Middle frontal gyrus (tissue), 1 donor: ENCODE results near the gene CNBD2.
"Not testable (repeated sequence)": the region's sequence is repeated elsewhere in the genome, so short reads cannot be mapped to it uniquely, and the experiment has no call there.

Source experiments
- DNase-seq: peaks from one replicate; pipeline ENCODE4 v3.0.0-alpha.2; 2015; ENCODE audit warnings: low spot score; ENCODE audit errors: extremely low spot score

CNBD2 gene

DNA sequence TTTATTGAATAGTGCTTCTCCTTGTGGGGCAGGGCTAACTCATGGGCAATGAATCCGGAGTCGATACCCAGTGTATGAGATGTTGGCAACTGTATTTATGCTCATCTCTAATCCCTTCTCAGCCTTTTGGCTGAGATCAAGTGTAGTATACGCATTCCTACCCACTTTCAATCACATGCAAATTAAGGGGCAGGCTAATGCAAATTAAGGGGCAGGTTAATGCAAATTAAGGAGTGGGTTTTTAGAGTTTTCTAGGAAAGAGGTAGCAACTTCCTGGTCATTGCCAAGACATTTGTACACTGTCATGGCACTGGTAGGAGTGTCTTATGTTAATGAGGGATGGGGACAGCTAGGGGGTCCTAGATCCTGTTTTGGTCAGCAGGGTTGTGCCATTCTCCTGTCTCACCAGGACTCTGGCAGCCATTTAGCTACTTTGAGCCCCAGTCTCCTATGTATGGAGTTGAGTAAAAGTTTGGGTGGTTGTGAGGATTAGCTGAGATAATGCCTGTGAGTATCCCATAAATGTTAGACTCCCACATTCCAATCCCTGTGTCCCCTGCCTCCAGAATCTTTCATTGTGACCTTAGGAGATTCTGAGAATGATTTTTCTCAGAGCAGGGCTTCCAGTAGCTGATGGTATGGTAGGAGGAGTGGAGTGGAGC, at the start of gene CNBD2:
Gene CNBD2, plus strand, starts transcription at position 612 of the 662 bp plus-strand sequence. CDS start 173 bp downstream, outside the sequence.
- no peak for DNase-seq

DNA sequence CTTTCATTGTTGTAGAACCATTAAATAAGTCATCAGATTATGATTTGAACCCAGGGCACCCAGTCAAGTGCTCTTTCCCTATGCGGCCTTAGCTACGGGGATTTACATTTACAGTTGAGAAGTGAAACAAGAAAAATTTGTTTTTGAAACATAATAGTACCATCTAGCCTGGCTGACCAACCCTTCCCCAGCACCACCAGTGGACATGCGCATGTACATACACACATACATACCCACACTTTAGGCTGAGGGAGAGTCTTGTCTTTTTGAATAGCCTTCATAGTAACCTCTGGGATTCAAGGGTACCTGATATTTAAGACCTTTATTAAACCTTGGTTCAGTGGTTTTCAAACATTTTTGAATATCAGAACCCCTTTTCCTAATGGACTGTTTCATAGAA, 47.9 kb upstream of the CNBD2 start:
- no peak for DNase-seq

DNA sequence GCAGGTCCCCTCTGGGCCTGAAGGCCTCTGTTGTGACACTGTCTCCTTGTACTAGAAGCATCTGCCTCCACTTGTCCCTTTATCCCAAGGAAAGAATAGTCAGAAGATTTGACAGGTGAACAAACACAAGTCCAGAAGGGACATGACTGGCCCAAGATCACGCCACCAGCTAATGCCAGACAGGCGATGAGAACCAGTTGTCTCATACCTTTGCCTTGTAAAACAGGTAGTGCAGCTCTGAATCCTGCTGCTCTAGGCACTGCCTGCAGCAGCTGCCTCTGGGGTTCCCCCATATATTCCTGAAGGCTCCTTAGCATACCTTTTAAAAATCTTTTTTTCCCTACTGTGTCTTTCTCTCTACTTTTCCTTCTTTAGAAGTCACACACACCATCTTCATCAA, 39.1 kb upstream of the CNBD2 start:
- DNase-seq = no peak

DNA sequence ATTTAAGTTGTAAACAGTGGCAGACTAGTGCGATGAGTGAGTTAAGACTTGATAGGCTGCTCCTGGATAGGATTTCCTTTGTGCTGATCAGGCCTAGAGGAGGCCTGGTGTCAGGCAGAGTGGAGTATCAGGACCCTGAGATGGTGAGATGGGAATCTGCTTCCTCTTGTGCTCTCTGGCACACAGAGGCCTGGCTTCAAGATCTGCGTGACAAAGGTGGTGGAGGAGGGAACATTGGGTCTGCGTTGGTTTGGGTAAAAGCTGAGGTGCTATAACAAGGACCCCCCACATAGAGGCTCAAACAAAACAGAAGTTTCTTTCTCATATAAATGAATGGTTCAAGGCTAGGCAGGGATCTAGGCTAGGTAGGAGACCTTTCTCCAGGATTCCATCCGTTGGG, 34.3 kb upstream of the CNBD2 start:
- no peak for DNase-seq

DNA sequence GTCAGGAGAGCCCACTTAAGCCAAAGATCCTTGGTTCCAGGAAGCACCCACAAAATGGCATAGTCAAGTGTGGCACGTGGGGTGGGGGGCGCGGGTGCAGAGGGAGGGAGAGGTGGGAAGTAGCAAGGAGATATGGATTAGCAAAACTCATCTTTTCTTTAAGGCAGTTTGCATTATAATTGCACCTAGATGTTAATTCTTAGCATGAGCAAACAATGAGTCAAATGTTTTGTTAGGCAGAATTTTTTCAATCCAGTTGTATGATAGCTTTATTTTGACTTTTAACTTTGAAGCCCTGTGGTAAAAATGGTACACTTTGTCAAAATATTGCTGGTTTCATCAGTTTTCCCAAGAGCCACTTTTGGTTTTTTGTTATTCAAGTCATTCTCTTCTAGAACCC, 29.1 kb upstream of the CNBD2 start:
- DNase-seq = no peak

DNA sequence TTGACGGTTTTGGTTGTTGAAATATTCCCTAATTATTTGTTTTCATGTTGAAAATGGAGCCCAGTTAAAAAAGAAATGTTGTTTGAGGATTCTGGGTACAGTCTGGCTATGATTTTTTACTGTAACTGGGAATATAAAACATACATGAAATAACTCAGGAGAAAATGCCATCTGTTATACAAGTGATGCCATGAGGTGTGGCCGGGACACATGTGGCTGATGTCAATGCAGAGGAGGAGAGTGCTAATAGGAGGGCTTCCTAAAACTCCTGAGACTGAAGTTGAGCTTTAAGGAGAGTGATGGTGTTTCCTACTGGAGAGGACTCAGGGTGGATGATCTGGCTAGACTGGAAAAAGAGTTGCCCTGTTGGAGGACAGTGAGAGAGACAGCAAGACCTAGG, 26.8 kb upstream of the CNBD2 start:
- DNase-seq = no peak

DNA sequence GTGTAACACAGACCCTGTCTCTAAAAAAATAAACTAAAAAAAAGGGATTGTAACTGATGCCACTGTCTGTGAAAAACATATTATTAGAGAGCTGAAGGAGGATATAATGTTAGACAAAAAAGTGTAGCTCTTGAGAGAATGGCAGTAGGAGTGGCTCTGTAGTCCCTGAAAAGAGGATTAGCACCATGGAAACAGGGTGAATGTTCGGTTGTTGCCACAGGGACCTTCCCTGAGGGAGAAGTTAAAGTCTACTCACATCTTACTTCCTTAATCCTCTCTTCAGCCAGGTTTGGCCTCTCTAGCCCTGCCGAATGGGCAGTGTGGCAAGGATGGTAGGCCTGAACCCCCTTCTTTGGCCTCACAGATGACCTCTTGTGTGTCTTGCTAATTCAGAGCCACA, 26.1 kb upstream of the CNBD2 start:
- DNase-seq = no peak

DNA sequence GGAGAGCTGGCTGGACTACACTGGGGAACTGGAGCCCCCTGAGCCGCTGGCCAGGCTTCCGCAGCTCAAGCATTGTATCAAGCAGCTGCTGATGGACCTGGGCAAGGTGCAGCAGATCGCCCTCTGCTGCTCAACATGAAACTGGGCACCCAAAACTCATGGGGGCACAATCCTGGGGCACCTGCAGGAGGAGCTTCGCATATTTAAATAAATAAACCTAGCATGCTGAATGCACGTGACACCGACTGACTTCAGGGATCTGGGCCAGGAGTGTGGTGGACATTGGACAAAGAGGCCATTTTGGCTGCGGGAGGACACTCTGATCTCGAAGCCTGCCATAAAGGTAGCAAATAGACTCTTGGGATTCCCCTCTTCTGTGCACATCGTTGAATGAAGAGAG, 20.9 kb upstream of the CNBD2 start:
- DNase-seq = no peak

DNA sequence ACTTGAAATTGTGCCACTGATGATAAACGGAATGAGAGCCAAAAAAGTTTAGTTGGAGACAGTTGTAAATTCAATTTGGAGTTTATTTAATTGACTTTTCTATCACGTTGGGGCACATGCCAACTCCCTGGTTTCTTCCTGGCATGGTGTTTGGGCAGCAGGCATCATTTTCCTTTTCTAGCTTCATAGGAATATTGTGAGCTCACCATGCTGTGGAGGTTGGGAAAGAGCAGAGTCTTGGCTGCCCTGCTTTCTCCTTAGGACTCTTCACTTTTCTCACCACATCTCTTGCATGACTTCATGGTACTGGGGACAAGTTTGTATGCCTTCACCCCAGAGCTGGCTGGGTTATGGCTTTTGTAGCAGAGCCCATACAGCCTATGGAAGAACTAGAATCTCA, 20.5 kb upstream of the CNBD2 start:
- DNase-seq = no peak

DNA sequence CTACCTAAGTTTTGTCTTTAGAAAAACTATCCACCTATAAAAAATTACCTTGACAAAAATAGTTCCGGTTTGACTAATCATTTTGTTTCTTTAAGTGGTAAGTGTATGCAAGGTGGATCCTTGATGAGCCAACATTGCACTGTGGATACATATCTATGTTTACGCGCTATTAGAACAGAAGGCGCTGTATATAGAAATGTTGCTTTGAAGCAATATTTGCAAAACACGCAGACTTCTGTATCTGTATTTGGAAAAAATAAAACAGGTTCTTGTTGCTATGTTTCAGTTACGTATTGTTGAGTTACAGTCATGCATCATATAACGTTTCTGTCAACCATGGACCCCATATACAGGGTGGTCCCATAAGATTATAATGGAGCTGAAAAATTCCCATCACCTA, 18.3 kb upstream of the CNBD2 start:
- DNase-seq = no peak

DNA sequence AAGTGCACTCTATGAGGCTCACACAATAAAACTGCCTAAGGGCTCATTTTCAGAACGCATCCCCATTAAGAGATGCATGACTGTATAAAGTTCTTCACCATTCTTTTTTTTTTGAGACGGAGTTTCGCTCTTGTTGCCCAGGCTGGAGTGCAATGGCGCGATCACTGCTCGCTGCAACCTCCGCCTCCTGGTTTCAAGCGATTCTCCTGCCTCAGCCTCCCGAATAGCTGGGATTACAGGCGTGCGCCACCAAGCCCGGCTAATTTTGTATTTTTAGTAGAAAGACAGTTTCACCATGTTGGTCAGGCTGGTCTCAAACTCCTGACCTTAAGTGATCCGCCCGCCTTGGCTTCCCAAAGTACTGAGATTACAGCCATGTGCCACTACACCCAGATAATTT, 16.3 kb upstream of the CNBD2 start:
- DNase-seq = not testable (repeated sequence)

DNA sequence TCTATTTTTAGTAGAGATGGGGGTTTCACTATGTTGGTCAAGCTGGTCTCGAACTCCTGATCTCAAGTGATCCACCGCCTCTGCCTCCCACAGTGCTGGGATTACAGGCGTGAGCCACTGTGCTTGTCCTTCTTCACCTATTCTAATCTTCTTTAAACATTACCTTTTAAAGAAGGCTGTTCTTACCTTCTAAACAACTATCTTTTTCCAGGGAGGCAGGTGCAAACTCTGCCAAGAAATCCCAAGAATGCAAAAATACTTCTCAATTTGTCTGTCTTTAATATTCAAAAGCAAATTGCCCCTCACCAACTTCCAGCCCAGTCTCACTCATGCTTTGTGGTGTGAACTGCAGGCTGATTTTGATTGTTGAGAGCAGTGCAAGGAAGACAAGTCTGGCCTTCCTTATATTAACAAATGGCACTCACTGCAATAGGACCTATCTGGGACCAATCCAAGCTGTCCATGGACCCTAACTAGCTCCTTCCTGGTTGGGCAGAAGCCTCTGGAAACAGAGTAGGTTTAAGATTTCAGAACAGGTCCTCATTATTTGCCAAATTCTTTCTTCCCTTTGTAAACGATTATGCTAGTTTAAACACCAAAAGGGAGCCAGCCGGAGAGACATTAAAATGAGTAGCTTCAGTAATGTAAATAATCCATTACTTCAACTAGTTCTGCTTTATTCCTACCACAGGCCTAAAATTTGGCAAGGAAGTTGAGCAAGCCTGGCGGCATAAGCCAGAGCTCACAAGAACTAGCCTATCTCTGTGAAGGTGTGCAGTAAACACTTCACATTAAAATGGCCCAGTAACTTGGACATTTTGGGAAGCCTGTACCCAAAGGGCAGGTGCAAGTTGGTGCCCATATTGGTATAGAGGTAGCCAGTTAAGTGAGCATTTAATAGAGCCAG, 15.7 kb upstream of the CNBD2 start:
- no peak for DNase-seq

DNA sequence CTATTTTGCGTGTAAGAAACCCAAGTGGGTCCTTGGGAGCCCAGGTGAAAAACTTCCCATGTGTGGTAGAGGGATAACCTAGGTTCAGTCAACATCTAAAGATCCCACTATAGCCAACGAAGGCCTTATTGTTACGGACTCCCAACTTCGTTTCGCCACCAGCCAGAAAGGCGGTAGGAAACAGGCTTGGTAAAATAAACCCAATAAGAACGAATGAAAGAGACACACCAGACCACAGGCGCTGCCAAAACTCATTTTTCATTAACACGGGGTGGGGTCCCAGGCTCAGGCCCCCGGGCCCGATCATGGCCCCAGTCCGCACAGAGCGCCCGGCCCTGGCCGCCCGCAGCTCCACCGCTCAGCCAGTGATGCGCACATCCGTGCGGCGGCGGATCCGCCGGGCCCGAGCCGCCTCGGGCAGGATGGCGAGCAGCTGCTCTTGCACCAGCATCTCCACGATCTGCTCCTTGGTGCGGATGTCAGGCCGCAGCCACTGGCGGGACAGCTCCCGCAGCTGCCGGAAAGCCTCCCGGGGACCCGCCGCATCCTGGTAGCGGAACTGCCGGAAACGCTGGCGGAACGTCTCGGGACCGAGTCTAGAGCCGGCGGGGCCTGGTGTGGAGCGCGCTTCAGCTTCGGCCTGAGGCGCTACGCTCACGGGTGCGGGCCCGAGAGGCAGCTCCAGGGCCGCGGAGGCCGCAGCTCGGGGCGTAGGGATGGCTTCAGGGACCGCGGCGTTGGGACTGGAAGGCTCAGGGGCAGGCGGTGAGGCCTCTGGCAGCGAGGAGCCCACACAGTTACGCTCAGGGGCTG, 14.8 kb upstream of the CNBD2 start:
- DNase-seq = no peak

DNA sequence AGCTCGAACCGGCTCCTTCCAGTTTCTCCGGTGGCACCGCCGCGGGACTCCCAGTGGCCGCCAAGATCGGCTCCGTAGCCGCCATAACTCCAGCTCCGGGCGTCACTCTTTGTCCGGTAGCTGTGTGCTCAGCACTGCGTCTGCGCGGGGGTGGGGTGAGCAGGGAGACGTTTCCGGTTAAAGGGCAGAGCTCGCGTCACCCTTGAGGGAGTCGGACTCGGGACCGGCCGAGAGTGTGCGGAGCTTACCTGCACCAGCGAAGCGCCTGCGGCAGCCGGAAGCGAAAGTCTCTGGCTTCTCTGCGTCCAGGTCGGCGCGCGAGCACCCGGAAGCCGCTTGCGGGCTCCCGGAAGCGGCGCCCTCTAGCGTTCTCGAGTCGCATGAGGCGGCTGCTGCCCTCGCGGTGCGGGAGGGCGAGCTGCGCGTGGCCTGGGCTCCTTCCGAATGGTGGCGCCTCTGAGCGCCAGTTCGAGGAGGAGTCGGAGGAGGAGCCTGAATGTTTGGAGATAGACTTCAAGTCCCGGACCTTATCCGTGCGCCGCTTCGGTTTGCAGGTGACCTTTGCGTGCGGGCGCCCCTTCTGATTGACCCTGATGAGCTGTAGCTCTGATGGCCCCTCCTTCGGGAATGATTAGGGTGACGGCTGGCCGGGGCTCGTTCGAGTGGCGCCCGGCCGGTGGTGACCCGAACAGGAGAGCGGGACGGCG, 14.0 kb upstream of the CNBD2 start, which contains the start of gene SCAND1:
Gene SCAND1, minus strand, starts transcription at position 303 of the 707 bp plus-strand sequence. Its CDS starts 218 bp downstream, at position 85.
- peak; percentile 94 for DNase-seq

DNA sequence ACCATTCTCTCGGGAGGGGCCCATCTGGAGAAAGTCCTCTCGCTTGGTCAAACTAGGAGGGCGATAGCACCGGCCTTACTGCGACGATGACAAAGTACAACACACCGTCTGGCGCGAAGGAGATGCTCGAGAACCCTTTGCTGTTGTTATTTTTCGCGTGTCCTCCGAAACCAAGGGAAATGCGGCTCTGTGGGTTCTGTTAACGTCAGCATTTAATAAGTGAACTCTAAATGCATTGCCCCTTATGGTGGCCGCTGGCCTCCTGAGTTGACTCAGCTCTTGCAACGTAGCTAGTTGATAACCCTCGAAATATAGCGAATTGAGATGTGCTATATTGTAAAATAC, 13.5 kb upstream of the CNBD2 start:
- peak; percentile 13 for DNase-seq

DNA sequence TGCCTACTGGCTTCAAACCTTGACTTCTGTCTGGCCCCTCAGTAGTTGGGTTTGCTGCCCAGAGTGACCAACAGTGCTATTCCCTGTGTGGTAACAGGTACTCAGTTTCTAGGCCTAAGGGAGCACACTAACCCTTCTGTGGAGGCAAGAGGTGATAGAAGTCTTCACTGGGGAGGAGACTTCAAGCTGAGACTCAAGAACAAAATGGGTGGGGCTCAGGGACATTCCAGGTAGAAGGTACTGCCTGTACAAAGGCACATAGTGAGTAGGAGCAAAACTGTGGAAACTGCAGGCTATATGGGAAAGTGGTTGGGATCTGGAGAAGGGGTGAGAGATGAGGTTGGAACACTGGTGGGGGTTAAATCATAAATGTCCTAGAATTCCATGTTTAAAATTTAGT, 11.8 kb upstream of the CNBD2 start:
- no peak for DNase-seq

DNA sequence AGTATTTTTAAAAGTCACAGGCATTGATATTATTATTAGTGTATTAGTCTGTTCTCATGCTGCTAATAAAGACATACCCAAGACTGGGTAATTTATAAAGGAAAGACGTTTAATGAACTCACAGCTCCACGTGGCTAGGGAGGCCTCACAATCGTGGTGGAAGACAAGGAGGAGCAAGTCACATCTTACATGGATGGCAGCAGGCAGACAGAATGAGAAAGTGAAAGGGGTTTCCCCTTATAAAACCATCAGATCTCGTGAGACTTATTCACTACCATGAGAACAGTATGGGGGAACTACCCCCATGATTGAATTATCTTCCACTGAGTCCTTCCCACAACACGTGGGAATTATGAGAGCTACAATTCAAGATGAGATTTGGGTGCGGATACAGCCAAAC, 9.1 kb upstream of the CNBD2 start:
- not testable (repeated sequence) for DNase-seq

DNA sequence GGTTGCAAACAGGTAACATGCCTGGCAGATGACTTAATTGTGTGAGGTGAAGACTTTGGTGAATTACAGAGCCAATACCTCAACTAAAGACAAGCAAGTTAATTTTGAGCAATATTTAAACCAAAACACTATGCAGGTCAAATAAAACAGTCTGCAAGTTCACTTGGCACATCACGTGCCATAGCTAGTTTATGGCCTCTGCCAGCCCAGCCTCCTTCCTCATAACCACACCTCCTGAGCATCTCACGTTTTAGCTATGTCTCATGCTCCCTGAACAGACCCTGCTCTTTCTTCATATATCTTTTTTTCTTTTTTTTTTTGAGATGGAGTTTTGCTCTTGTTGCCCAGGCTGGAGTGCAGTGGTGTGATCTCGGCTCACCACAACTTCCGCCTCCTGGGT, 4.5 kb upstream of the CNBD2 start:
- no peak for DNase-seq

DNA sequence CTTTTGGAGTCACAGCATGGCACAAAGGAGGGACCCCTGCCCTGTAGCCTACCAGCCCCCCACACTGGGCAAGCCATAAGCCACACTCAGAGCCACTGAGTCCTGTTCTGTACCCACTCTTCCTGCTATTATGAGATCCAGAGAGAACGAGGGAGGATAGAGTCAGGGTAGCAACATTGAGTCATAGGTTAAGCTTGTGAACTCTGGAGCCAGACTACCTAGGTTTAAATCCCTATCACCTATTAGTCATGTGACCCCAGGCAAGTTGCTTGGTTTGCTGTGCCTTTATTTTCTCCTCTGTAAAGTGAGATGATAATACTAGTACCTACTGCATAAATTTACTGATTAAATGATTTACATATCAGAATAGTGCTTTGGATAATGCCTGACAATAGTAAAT, 540 bp downstream of the CNBD2 start:
- no peak for DNase-seq

DNA sequence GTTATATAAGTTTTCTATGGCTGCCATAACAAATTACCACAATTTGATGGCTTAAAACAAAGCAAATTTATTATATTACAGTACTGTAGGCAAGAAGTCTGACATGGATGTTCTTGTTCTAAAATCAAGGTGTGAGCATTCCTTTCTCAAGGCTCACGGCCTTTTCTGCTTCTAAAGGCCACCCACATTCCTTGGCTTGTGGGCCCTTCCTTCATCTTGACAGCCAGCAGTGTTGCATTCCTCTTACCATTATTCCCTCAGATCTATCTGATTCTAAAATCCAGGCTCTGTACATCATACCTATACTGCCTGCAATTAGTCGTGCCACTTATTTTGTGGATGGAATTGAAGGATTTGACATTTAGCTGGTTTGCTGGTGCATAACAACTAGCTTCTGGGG, 3.6 kb downstream of the CNBD2 start:
- no peak for DNase-seq

DNA sequence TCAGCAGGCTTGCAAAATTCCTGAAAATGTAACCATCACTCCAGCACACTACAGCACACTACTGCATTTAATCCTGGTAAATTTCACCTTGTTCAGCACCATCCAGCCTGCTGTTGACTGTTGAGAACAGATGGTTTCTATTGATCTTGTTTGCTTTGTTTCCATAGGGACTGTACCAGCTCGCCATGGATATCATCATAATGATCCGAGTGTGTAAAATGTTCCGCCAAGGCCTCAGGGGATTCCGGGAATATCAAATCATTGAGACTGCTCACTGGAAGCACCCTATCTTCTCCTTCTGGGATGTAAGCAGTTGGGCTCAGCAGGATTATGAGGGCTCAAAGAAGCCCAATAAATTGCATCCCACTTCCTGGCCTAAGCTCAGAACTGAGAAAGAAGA, 4.1 kb downstream of the CNBD2 start:
- no peak for DNase-seq
